ENCODE data around the gene SLC30A2. TPM values are rescaled to one million over a fixed set of nuclear protein-coding genes. Genes with fewer than 3 reads are reported as not detected.

The SLC30A2 gene
- polyA plus RNA-seq, 4 donors = 0.09 to 43.2 (median 0.36) TPM

DNA sequence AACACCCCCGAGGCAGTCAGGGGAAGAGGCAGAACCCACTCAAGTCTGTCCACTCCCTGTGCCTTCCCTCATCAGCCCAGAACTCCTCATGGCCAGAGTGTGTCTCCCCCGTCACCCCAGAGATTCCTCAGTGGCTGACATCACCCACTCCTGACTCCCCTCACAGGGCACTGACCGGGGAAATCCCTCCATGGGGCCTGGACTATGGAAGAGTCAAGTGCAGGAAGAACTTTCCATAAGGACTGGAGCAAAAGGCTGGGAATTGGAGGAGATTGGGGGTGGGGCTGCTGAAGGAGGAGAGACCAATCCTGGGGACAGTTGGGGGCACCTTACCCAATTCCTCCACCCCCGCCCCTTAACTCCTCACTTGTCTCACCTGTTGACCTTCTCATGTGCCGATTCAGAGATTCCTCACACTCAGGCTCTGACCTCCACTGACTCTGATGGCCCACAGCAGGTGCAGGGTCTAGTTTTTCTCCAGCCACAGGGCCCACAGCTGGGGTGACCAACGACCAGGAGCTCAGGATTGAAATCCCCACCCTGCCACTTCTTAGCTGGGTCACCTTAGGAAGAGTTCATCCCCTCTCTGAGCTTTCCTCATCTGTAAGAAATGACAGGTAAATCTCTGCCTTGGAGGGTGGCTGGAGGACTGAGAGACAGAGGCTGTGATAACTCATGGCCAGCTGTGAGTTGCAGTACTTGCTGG is 24.8 kb downstream of the SLC30A2 start:
- Histone ChIP-seq H3K4me1 (ENCODE audit: control insufficient read depth in 3 of 3, insufficient read depth in 2 of 3, low read depth in 1 of 3, low read length in 2 of 3) (peaks cover 0 to 10% (median 0%) of the 10 kb centered on the region in 3 donors), H3K9me3 (ENCODE audit: control insufficient read depth in 2 of 2, insufficient read depth in 1 of 2, low read depth in 1 of 2, low read length in 1 of 2) (no peaks in the 10 kb centered on the region), H3K27ac (ENCODE audit: low read depth in 1 of 3, low read length in 2 of 3) (no peak overlapping the region), H3K27me3 (ENCODE audit: control insufficient read depth in 3 of 3, insufficient read depth in 3 of 3, low read length in 3 of 3) (peaks cover 0 to 5% (median 0%) of the 10 kb centered on the region in 3 donors), H3K4me3 (ENCODE audit: low read depth in 1 of 3, low read length in 3 of 3) (no peak overlapping the region), H3K36me3 (ENCODE audit: control insufficient read depth in 3 of 3, insufficient read depth in 2 of 3, low read depth in 1 of 3, low read length in 3 of 3) (no peaks in the 10 kb centered on the region)
- FAIRE-seq = no peak
- WGBS, 3 donors = 64 to 73% (median 72%) methylated on average over 6 of the region's 6 CpGs
- DNase-seq = no peak

DNA sequence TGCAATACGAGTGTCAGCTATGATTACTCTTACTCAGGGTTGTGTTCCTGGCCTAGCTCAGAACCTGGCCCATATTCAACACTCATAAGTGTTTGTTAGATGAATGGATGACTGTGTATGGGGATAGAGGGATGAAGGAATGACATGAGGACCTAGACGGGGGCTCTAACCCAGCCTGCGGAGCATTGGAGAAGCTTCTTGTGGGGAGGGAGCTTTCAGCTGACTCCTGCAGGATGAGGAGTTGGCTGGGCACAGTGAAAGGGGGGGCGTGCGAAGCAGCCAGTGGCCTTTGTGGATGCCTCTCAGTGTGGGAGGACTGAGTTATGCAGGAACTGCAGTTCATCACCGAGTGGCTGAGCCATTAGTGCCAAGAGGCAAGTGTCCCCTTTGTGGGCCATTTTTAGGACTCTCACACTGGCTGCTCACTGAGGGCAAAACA is 25.6 kb downstream of the SLC30A2 start:
- no peak for DNase-seq
- Histone ChIP-seq H3K36me3 (ENCODE audit: control insufficient read depth in 3 of 3, insufficient read depth in 2 of 3, low read depth in 1 of 3, low read length in 3 of 3) (no peaks in the 10 kb centered on the region), H3K9me3 (ENCODE audit: control insufficient read depth in 2 of 2, insufficient read depth in 1 of 2, low read depth in 1 of 2, low read length in 1 of 2) (no peaks in the 10 kb centered on the region), H3K4me1 (ENCODE audit: control insufficient read depth in 3 of 3, insufficient read depth in 2 of 3, low read depth in 1 of 3, low read length in 2 of 3) (peaks cover 0 to 10% (median 0%) of the 10 kb centered on the region in 3 donors), H3K4me3 (ENCODE audit: low read depth in 1 of 3, low read length in 3 of 3) (no peak overlapping the region), H3K27me3 (ENCODE audit: control insufficient read depth in 3 of 3, insufficient read depth in 3 of 3, low read length in 3 of 3) (peaks cover 0 to 5% (median 0%) of the 10 kb centered on the region in 3 donors), H3K27ac (ENCODE audit: low read depth in 1 of 3, low read length in 2 of 3) (no peak overlapping the region)
- WGBS, 3 donors = 60 to 83% (median 78%) methylated on average over 6 of the region's 6 CpGs
- FAIRE-seq = no peak

DNA sequence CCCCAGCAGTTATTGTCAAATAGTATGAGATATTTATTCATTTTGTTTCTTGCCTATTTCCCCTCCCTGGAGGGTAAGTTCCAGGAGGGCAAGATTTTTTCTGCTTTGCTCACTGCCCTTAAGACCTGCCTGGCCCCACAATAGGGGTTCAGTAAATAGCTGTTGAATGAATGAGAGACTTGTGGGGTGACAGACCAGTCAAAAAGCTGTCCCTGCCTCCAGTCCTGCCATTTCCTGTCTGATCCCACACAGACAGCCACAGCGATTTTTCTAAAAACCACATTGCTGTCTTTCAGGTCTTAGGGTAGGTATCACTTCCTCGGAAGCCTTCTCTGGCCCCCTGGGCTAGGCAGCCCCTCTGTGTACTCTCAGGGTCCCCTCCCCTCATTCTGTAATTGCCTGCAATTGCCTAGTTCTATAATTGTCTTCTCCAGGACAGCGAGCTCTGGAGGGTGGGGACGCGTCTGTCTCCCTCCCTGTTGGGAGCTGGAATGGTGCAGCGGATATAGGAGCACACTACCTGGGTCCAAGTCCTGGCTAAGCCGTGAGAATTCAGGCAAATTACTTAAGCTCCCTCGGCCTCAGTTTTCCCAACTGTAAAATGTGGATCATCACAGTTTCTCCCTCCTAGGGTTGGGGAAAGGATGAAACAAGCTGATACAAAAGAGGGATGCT is 26.1 kb downstream of the SLC30A2 start:
- Histone ChIP-seq H3K27ac (ENCODE audit: low read depth in 1 of 3, low read length in 2 of 3) (no peak overlapping the region), H3K36me3 (ENCODE audit: control insufficient read depth in 3 of 3, insufficient read depth in 2 of 3, low read depth in 1 of 3, low read length in 3 of 3) (no peaks in the 10 kb centered on the region), H3K9me3 (ENCODE audit: control insufficient read depth in 2 of 2, insufficient read depth in 1 of 2, low read depth in 1 of 2, low read length in 1 of 2) (no peaks in the 10 kb centered on the region), H3K4me3 (ENCODE audit: low read depth in 1 of 3, low read length in 3 of 3) (no peak overlapping the region), H3K27me3 (ENCODE audit: control insufficient read depth in 3 of 3, insufficient read depth in 3 of 3, low read length in 3 of 3) (peaks cover 0 to 5% (median 0%) of the 10 kb centered on the region in 3 donors), H3K4me1 (ENCODE audit: control insufficient read depth in 3 of 3, insufficient read depth in 2 of 3, low read depth in 1 of 3, low read length in 2 of 3) (peaks cover 0 to 7% (median 0%) of the 10 kb centered on the region in 3 donors)
- FAIRE-seq = no peak
- 62 to 71% (median 70%) methylated on average over 8 of the region's 8 CpGs for WGBS, 3 donors
- no peak for DNase-seq

DNA sequence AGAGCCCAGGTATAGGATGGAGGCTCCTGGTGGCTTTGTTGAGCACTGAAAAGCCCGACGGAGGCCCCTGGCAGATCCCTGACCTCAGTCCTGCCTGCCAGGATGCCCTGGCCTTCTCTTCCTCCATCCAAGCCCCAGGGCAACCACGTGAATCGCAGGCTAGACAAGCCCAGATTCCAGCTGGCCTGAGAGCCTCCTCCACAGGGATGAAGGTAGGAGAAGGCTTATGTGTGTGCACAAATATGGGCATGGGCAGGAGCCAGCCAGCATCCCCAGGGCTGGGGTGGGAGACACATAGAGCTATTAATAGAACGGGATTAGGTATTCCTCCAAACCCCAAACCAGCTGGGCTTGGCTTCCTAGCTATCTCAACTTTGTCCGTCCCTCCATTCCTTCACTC is 28.3 kb downstream of the SLC30A2 start:
- FAIRE-seq (no peak), DNase-seq (no peak)

DNA sequence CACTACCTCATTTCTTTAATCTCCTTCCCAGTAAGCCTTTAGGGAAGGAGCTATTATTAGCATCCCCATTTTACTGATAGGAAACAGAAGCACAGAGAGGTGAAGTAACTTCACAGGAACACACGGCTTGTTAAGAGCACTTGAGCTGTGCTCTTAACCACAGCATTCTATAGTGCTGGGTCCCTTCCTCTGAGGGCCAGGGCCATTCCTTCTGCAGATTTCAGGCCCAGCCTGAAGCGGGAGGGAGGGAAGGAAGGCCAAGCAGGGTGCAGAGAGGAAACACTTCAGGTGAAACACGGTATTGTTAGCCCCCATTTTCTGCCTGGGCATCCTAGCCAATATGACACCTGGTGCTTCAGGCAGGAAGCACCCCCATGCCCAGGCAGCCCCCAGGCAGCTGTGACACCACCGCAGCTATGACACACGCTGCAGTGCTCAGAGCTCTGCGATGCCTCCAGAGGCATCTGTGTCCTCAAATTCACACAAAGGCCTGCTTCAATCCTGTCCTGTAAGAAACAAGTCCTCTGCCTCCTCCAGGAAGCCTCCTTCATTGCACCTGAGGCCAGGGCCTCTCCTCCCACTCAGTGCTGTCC is 28.9 kb downstream of the SLC30A2 start:
- no peak for FAIRE-seq

More for the DNA sequence above, 28.3 kb downstream of the SLC30A2 start:
- WGBS, 3 donors = 72 to 77% (median 72%) methylated on average over 6 of the region's 6 CpGs
- Histone ChIP-seq H3K4me3 (ENCODE audit: low read depth in 1 of 3, low read length in 3 of 3) (no peak overlapping the region), H3K9me3 (ENCODE audit: control insufficient read depth in 2 of 2, insufficient read depth in 1 of 2, low read depth in 1 of 2, low read length in 1 of 2) (no peaks in the 10 kb centered on the region), H3K27me3 (ENCODE audit: control insufficient read depth in 3 of 3, insufficient read depth in 3 of 3, low read length in 3 of 3) (peaks cover 0 to 5% (median 0%) of the 10 kb centered on the region in 3 donors), H3K4me1 (ENCODE audit: control insufficient read depth in 3 of 3, insufficient read depth in 2 of 3, low read depth in 1 of 3, low read length in 2 of 3) (peaks cover 0 to 4% (median 0%) of the 10 kb centered on the region in 3 donors), H3K27ac (ENCODE audit: low read depth in 1 of 3, low read length in 2 of 3) (no peak overlapping the region), H3K36me3 (ENCODE audit: control insufficient read depth in 3 of 3, insufficient read depth in 2 of 3, low read depth in 1 of 3, low read length in 3 of 3) (no peaks in the 10 kb centered on the region)

DNA sequence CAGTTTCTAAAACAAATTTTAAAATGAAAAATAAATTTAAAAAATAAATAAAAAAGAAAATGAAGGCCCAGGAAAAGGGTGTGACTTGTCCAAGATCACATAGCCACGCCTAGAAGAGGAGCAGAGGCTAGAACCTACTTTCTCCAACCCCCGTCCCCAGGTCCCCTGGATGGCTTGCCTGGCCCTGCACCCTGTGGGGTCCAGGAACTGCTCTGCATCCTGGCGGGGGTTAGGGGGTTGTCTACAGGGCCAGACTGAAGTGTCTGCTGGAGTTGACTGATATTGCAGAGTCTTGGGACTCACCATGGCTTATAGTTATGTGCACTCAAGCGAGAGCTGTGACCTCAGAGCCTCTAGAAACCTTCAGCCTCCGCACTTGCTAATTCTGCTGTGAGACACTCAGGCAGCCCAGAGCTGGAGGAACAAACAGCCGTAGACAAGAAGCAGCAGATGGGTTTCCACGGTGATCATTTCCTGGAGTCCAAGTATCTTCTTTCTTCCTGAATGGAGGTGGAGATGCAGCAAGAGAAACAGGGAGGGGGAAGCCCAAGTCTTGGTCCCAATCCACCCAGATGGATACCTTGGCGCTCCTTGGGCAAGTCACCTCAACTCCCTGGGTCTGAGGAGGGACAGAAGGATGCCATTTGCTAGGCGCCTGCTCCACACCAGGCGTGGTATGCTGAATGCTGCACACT is 29.5 kb downstream of the SLC30A2 start:
- H3K4me1 ChIP-seq (ENCODE audit: control insufficient read depth in 3 of 3, insufficient read depth in 2 of 3, low read depth in 1 of 3, low read length in 2 of 3) = peaks cover 0 to 7% (median 0%) of the 10 kb centered on the region in 3 donors
- FAIRE-seq (no peak), DNase-seq (no peak)
- H3K27me3 ChIP-seq (ENCODE audit: control insufficient read depth in 3 of 3, insufficient read depth in 3 of 3, low read length in 3 of 3) = peaks cover 0 to 1% (median 0%) of the 10 kb centered on the region in 3 donors
- H3K4me3 ChIP-seq (ENCODE audit: low read depth in 1 of 3, low read length in 3 of 3) = no peak overlapping the region
- H3K27ac ChIP-seq (ENCODE audit: low read depth in 1 of 3, low read length in 2 of 3) = no peak overlapping the region
- H3K36me3 ChIP-seq (ENCODE audit: control insufficient read depth in 3 of 3, insufficient read depth in 2 of 3, low read depth in 1 of 3, low read length in 3 of 3) = no peaks in the 10 kb centered on the region
- no peaks in the 10 kb centered on the region for H3K9me3 ChIP-seq (ENCODE audit: control insufficient read depth in 2 of 2, insufficient read depth in 1 of 2, low read depth in 1 of 2, low read length in 1 of 2)
- WGBS, 3 donors = 82 to 85% (median 85%) methylated on average over 10 of the region's 10 CpGs

More for the DNA sequence above, 28.9 kb downstream of the SLC30A2 start:
- WGBS, 3 donors = 75 to 89% (median 76%) methylated on average over 6 of the region's 6 CpGs
- H3K27me3 ChIP-seq (ENCODE audit: control insufficient read depth in 3 of 3, insufficient read depth in 3 of 3, low read length in 3 of 3) = peaks cover 0 to 5% (median 0%) of the 10 kb centered on the region in 3 donors
- DNase-seq = no peak
- H3K36me3 ChIP-seq (ENCODE audit: control insufficient read depth in 3 of 3, insufficient read depth in 2 of 3, low read depth in 1 of 3, low read length in 3 of 3) = no peaks in the 10 kb centered on the region
- no peaks in the 10 kb centered on the region for H3K9me3 ChIP-seq (ENCODE audit: control insufficient read depth in 2 of 2, insufficient read depth in 1 of 2, low read depth in 1 of 2, low read length in 1 of 2)
- no peak overlapping the region for H3K27ac ChIP-seq (ENCODE audit: low read depth in 1 of 3, low read length in 2 of 3)
- H3K4me3 ChIP-seq (ENCODE audit: low read depth in 1 of 3, low read length in 3 of 3) = no peak overlapping the region
- peaks cover 0 to 7% (median 0%) of the 10 kb centered on the region in 3 donors for H3K4me1 ChIP-seq (ENCODE audit: control insufficient read depth in 3 of 3, insufficient read depth in 2 of 3, low read depth in 1 of 3, low read length in 2 of 3)

DNA sequence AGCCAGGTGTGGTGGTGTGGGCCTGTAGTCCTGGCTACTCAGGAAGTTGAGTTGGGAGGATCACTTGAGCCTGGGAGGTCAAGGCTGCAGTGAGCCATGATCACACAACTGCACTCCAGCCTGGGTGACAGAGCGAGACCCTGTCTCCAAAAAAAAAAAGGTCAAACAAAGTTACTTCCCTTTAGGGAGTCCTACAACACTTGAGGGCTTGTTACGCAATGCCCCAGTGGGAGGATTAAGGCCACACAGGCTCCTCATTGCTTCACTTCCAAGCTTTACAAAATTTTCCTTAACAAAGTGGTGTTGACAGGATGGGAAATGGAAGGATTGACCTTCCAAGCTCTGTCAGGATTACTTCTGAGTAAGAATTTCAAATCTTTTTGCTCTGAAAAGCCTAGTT is 30.6 kb downstream of the SLC30A2 start:
- DNase-seq (no peak), FAIRE-seq (no peak)
- H3K27me3 ChIP-seq (ENCODE audit: control insufficient read depth in 3 of 3, insufficient read depth in 3 of 3, low read length in 3 of 3) = no peaks in the 10 kb centered on the region
- WGBS, 3 donors = 77 to 88% (median 86%) methylated on average over 2 of the region's 2 CpGs
- H3K9me3 ChIP-seq (ENCODE audit: control insufficient read depth in 2 of 2, insufficient read depth in 1 of 2, low read depth in 1 of 2, low read length in 1 of 2) = no peaks in the 10 kb centered on the region
- H3K4me3 ChIP-seq (ENCODE audit: low read depth in 1 of 3, low read length in 3 of 3) = no peak overlapping the region
- no peaks in the 10 kb centered on the region for H3K36me3 ChIP-seq (ENCODE audit: control insufficient read depth in 3 of 3, insufficient read depth in 2 of 3, low read depth in 1 of 3, low read length in 3 of 3)
- H3K4me1 ChIP-seq (ENCODE audit: control insufficient read depth in 3 of 3, insufficient read depth in 2 of 3, low read depth in 1 of 3, low read length in 2 of 3) = peaks cover 0 to 7% (median 0%) of the 10 kb centered on the region in 3 donors
- no peak overlapping the region for H3K27ac ChIP-seq (ENCODE audit: low read depth in 1 of 3, low read length in 2 of 3)

DNA sequence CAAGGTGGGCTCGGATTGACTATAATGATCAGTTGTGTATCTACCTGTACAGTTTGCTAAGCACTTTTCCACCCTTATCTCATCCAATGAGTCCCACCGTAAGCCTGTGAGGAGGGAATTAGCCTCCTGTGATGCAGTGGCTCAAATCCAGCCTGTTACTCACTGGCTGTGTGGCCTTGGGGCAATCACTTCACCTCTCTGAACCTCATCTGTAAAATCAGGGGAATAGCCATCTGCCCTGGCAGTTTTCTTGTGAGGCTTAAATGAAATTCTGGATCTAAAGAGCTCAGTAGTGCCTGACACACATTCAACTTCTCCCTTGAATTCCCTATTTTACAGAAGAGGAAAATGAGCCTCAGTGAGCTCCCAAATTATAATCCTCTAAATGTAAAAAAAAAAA is 31.7 kb downstream of the SLC30A2 start:
- DNase-seq (no peak), FAIRE-seq (no peak)
- no peaks in the 10 kb centered on the region for H3K27me3 ChIP-seq (ENCODE audit: control insufficient read depth in 3 of 3, insufficient read depth in 3 of 3, low read length in 3 of 3)
- H3K27ac ChIP-seq (ENCODE audit: low read depth in 1 of 3, low read length in 2 of 3) = no peak overlapping the region
- 90 to 95% (median 94%) methylated on average over 2 of the region's 2 CpGs for WGBS, 3 donors
- H3K4me1 ChIP-seq (ENCODE audit: control insufficient read depth in 3 of 3, insufficient read depth in 2 of 3, low read depth in 1 of 3, low read length in 2 of 3) = peaks cover 0 to 4% (median 0%) of the 10 kb centered on the region in 3 donors
- no peaks in the 10 kb centered on the region for H3K9me3 ChIP-seq (ENCODE audit: control insufficient read depth in 2 of 2, insufficient read depth in 1 of 2, low read depth in 1 of 2, low read length in 1 of 2)
- no peaks in the 10 kb centered on the region for H3K36me3 ChIP-seq (ENCODE audit: control insufficient read depth in 3 of 3, insufficient read depth in 2 of 3, low read depth in 1 of 3, low read length in 3 of 3)
- no peak overlapping the region for H3K4me3 ChIP-seq (ENCODE audit: low read depth in 1 of 3, low read length in 3 of 3)
